ENCODE measurements around the gene ANO8.

GRCh38 chr19:17327068-17327653 lies 7.5 kb downstream of the ANO8 start:
- TF ChIP-seq CTCF (IDR thresholded peaks at IDR 0.05) (no peak), POLR2A (IDR thresholded peaks at IDR 0.05) (no peak), EP300 (IDR thresholded peaks at IDR 0.05) (no peak), POLR2AphosphoS5 (IDR thresholded peaks at IDR 0.05) (no peak)
